Measurements from ENCODE around the gene GATA3.

DNA sequence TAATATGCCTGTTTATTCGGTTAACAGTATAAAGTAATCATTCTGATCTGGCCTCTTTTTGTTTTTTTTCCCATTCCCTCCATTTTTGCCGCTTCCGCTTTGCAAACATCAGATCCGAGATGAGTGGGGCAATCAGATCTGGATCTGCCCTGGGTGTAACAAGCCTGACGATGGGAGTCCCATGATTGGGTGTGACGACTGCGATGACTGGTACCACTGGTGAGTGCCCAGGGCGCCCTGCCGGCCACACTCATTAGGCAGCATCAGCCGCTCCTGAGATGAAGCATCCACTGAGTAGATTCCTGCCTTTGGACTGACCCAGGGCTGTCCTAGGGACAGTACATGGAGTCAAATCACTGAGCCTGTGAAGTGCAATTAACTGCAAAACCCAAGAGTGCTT is 40.9 kb upstream of the GATA3 start:
- TF ChIP-seq CTCF (IDR thresholded peaks at IDR 0.05), result no peak
- no peak for TF ChIP-seq POLR2A (IDR thresholded peaks at IDR 0.05)
- TF ChIP-seq POLR2AphosphoS5 (IDR thresholded peaks at IDR 0.05), result no peak

Data from prostate gland (tissue), 2 donors.